GM12878 (cell line): Measurements from ENCODE around the gene SRGAP2C. TPM values are rescaled to one million over a fixed set of nuclear protein-coding genes. Genes with fewer than 3 reads are reported as not detected.

Experiments used
- ATAC-seq: fragments of 200-7000 bp; cut with Tn5 transposase; 3 replicates; pipeline ENCODE4 v1.9.1; 2020; ENCODE audit warnings: mild to moderate bottlenecking, moderate library complexity
- BruUV-seq: library from RNA; stranded (reverse); fragments of 400-500 nt; replicated peaks from 2 replicates; lab custom pipeline; 2021; lab: Mats Ljungman, UMichigan
- CTCF ChIA-PET: fragments of 300-600 bp; sonication (Branson Sonifier 250); formaldehyde crosslinking; extraction: SDS; loops from one replicate; lab custom pipeline; 2021; ENCODE audit warnings: inconsistent platforms; lab: Yijun Ruan, JAX
- POLR2A ChIA-PET: fragments of 350-600 bp; formaldehyde crosslinking; extraction: SDS; loops from one replicate; lab custom pipeline; 2021; ENCODE audit warnings: inconsistent platforms; lab: Charles Lee
- RAD21 ChIA-PET: fragments of 300-600 bp; sonication (Branson Sonifier 250); formaldehyde crosslinking; loops from one replicate; lab custom pipeline; 2023; ENCODE audit warnings: antibody characterized with exemption; ENCODE audit not compliant: unreplicated experiment; lab: Charles Lee
- SMC1A ChIA-PET: fragments of 300-600 bp; sonication (Branson Sonifier 250); formaldehyde crosslinking; loops from one replicate; lab custom pipeline; 2023; ENCODE audit not compliant: unreplicated experiment, uncharacterized antibody; lab: Charles Lee
- DNase-seq: peaks from one replicate; pipeline ENCODE4 v3.0.0-alpha.2; 2011; ENCODE audit warnings: low read depth, low spot score
- FAIRE-seq: peaks from 3 replicates; lab custom pipeline; 2011; peaks lifted over from hg19 to GRCh38; lab: Jason Lieb, UNC
- H2AFZ ChIP-seq: 2 replicates; pipeline ENCODE4 v1.6.0; 2011; ENCODE audit warnings: low read depth, low read length, control low read depth; ENCODE audit not compliant: control insufficient read depth
- H3K27ac ChIP-seq: 2 replicates; pipeline ENCODE4 v1.5.1; 2011; ENCODE audit warnings: control low read depth; ENCODE audit not compliant: control insufficient read depth, insufficient read depth
- H3K27me3 ChIP-seq, 2 experiments: replicated peaks in 1 of 2; 2 replicates each; pipeline versions ENCODE4 v1.6.0 to v1.6.1; 2011; ENCODE audit warnings: low read length in 1 of 2; ENCODE audit not compliant: control insufficient read depth in 2 of 2, insufficient read depth in 2 of 2
- H3K36me3 ChIP-seq, 2 experiments: 2 replicates each; pipeline ENCODE4 v1.5.1; 2011; ENCODE audit warnings: low read length in 1 of 2; ENCODE audit not compliant: control insufficient read depth in 2 of 2, insufficient read depth in 2 of 2
- H3K4me1 ChIP-seq: 2 replicates; pipeline ENCODE4 v1.6.1; 2011; ENCODE audit warnings: mild to moderate bottlenecking, low read length, moderate library complexity, mixed read lengths; ENCODE audit not compliant: control insufficient read depth, insufficient read depth
- H3K4me2 ChIP-seq: 2 replicates; pipeline ENCODE4 v1.6.0; 2011; ENCODE audit warnings: control low read depth; ENCODE audit not compliant: control insufficient read depth, insufficient read depth
- H3K4me3 ChIP-seq: fragments of 200-600 bp; sonication (generic); 2 replicates; pipeline ENCODE4 v1.5.1; 2016
- H3K79me2 ChIP-seq: 2 replicates; pipeline ENCODE4 v1.6.0; 2011; ENCODE audit warnings: low read length; ENCODE audit not compliant: control insufficient read depth, insufficient read depth
- H3K9ac ChIP-seq: 2 replicates; pipeline ENCODE4 v1.8.0; 2011; ENCODE audit warnings: low read length, control low read depth, mixed read lengths; ENCODE audit not compliant: control insufficient read depth, insufficient read depth
- H3K9me3 ChIP-seq: replicated peaks from 3 replicates; pipeline ENCODE4 v1.5.1; 2011; ENCODE audit warnings: mild to moderate bottlenecking, low read length; ENCODE audit not compliant: control insufficient read depth, insufficient read depth
- H4K20me1 ChIP-seq: 2 replicates; pipeline ENCODE4 v1.6.0; 2011; ENCODE audit not compliant: control insufficient read depth, insufficient read depth
- CBX5 ChIP-seq: sonication (generic); IDR thresholded peaks from 2 replicates; pipeline ENCODE4 v1.6.1; 2016; ENCODE audit warnings: low read depth, moderate library complexity, mild to moderate bottlenecking, inconsistent platforms
- FOS ChIP-seq: IDR thresholded peaks from 3 replicates; pipeline ENCODE4 v1.6.1; 2011; ENCODE audit warnings: borderline replicate concordance; ENCODE audit not compliant: insufficient read length; ENCODE audit errors: extremely low read depth
- GATAD2B ChIP-seq: fragments of 450-650 bp; conservative IDR thresholded peaks from 2 replicates; pipeline ENCODE4 v1.6.1; 2017; ENCODE audit warnings: low read depth, mild to moderate bottlenecking, moderate library complexity
- KDM1A ChIP-seq: fragments of 200-600 bp; sonication (generic); IDR thresholded peaks from 2 replicates; pipeline ENCODE4 v1.6.1; 2016; ENCODE audit warnings: borderline replicate concordance
- NFXL1 ChIP-seq: fragments of 450-650 bp; IDR thresholded peaks from 2 replicates; pipeline ENCODE4 v1.6.1; 2017; ENCODE audit warnings: antibody characterized with exemption, mild to moderate bottlenecking, borderline replicate concordance
- NFYB ChIP-seq: IDR thresholded peaks from 2 replicates; pipeline ENCODE4 v1.6.1; 2011; ENCODE audit warnings: low read depth, mild to moderate bottlenecking, low read length, improper control_type of control experiment, moderate library complexity; ENCODE audit not compliant: insufficient read depth
- POLR2AphosphoS2 ChIP-seq: IDR thresholded peaks from 2 replicates; pipeline ENCODE4 v1.6.1; 2011; ENCODE audit warnings: low read depth, mild to moderate bottlenecking, low read length, improper control_type of control experiment, moderate library complexity
- POU2F2 ChIP-seq: IDR thresholded peaks from 3 replicates; pipeline ENCODE4 v1.6.1; 2011; ENCODE audit warnings: low read depth, mild to moderate bottlenecking, low read length, borderline replicate concordance
- RFX5 ChIP-seq: IDR thresholded peaks from 2 replicates; pipeline ENCODE4 v1.6.1; 2011; ENCODE audit warnings: low read depth, low read length, improper control_type of control experiment
- SIN3A ChIP-seq: IDR thresholded peaks from 2 replicates; pipeline ENCODE4 v1.6.1; 2012; ENCODE audit warnings: low read depth, low read length, improper control_type of control experiment
- WGBS: methylation state at CpG from one replicate; pipeline ENCODE4 v1.1.6; 2016; ENCODE audit warnings: low lambda C conversion rate; ENCODE audit not compliant: insufficient replicate concordance, insufficient coverage; ENCODE audit errors: missing lambda C conversion rate; 5-methylcytosine and 5-hydroxymethylcytosine counted together
- in situ Hi-C: fragments of 300-500 bp; cut with MboI; formaldehyde crosslinking; loops from 9 replicates; pipeline ENCODE4 v1.14.3; 2018; ENCODE audit warnings: mixed read lengths
- intact Hi-C: fragments of 100-400 bp; cut with micrococcal nuclease; formaldehyde crosslinking; loops from one replicate; pipeline ENCODE4 v1.14.2; 2022; ENCODE audit not compliant: unreplicated experiment
- polyA plus RNA-seq, 11 experiments: library from polyadenylated mRNA; depleted of rRNA in 4 of 11; unstranded in 6 of 11; stranded (reverse) in 5 of 11; fragments of >200 nt; fragmentation: Nextera tagmentation in 4 of 11; fragmentation: Illumina TruSeq in 1 of 11; extraction: Ambion mirVana in 4 of 11; extraction: Trizol in 1 of 11; gene quantifications; 1 replicate in 1 of 11; 2 replicates in 10 of 11; pipeline versions ENCODE4 v1.2.1 to v1.2.3, GENCODE V29; 2011 to 2016; ENCODE audit warnings: inconsistent platforms in 2 of 11, missing spikeins in 2 of 11, low read depth in 1 of 11
- total RNA-seq, 4 experiments: library from RNA; depleted of rRNA in 3 of 4; stranded (reverse); fragments of >200 nt in 3 of 4; fragmentation: Illumina TruSeq in 1 of 4; extraction: Trizol in 1 of 4; gene quantifications; 2 replicates each; pipeline versions ENCODE4 v1.2.1 to v1.2.3, GENCODE V29; 2013 to 2021
- TF ChIP-seq, protein P1 (sequence below): fragments of 450-650 bp; IDR thresholded peaks from 2 replicates; pipeline ENCODE4 v1.6.1; 2016; ENCODE audit warnings: mild to moderate bottlenecking
- TF ChIP-seq, protein P2 (sequence below): IDR thresholded peaks from 2 replicates; pipeline ENCODE4 v1.6.1; 2012; ENCODE audit warnings: low read depth, low read length, improper control_type of control experiment
- TF ChIP-seq, protein P3 (sequence below): fragments of 450-650 bp; IDR thresholded peaks from 2 replicates; pipeline ENCODE4 v1.6.1; 2018; ENCODE audit warnings: borderline replicate concordance, mild to moderate bottlenecking; ENCODE audit not compliant: partially characterized antibody
- TF ChIP-seq, protein P4 (sequence below): fragments of 450-650 bp; IDR thresholded peaks from 2 replicates; pipeline ENCODE4 v1.6.1; 2017; ENCODE audit warnings: antibody characterized with exemption, mild to moderate bottlenecking, moderate library complexity

The SRGAP2C gene
- total and polyA plus RNA-seq, 10 of the 15 experiments (the other 5 are each of a cell fraction or from before 2014, with no cell fraction given): 0.82 to 7.6 (median 2.3) TPM

DNA sequence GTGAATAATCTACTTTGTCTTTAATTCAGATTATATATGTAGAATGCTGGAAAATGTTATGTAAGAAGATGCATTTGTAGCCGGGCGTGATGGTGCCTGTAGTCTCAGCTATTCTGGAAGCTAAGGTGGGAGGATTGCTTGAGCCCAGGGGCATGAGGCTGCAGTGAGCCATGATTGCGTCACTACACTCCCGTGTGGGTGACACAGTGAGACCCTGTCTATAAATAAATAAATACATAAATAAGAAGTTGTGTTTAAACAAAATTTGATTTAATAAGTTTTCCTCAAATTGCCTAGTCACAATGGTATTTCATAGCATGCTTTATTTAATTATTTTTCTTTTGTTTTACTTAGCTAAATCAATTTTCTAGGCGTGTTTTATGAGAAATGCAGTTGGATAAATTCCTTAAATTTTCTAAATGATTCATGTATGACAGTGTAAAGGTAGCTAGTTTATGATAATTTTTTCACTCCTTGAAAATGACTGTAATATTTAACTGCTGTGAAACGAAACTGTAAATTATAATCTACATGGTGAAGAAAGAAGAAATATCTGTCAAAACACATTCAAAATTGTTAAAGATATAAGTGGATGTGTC is 232.6 kb downstream of the SRGAP2C start (continued):
- TF ChIP-seq POU2F2 (no peak), SIN3A (no peak)

DNA sequence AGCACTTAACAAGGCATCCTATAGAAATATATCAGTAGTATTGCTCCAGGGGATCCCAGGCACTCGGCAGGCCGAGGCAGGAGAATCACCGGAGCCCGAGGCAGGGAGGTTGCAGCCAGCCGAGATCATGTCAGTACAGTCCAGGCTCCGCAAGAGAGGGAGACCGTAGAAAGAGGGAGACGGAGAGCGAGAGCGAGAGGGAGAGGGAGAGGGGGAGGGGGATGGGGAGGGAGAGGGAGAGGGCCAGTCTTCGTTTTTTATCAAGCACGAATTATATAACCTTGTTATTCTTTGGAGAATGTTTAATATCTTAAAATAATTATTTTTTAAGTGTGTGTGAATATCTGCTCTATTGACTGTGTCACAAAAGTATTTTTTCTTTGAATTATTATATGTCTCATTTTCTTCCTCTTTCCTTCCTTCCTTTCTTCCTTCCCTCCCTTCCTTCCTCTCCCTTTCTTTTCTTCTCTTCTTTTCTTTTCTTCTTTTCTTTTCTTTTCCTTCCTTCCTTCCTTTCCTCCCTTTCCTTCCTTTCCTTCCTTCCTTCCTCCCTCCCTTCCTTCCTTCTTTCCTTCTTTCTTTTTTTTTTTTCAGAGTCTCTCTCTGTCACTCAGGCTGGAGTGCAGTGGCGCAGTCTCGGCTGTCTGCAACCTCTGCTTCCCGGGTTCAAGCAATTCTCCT is 233.7 kb downstream of the SRGAP2C start:
- Histone ChIP-seq H3K36me3 (no peaks in the 10 kb centered on the region), H3K4me2 (no peak overlapping the region), H4K20me1 (no peaks in the 10 kb centered on the region), H3K9me3 (no peaks in the 10 kb centered on the region), H3K27ac (no peak overlapping the region), H3K9ac (no peak overlapping the region), H3K27me3 (no peaks in the 10 kb centered on the region), H3K79me2 (no peaks in the 10 kb centered on the region), H3K4me1 (no peaks in the 10 kb centered on the region), H2AFZ (no peak overlapping the region), H3K4me3 (no peak overlapping the region)
- ChIA-PET CTCF (no interaction called here), RAD21 (no interaction called here), SMC1A (no interaction called here), POLR2A (no interaction called here)
- BruUV-seq: no TSS peak
- intact Hi-C loops (loop anchor here (10.0 kb wide), 1 partner anchor 46 kb away; no protein-coding TSS in a partner anchor), in situ Hi-C loops (no loop called here)
- 46% methylated on average over 9 of the region's 15 CpGs for WGBS
- ATAC-seq: no peak
- no peak for DNase-seq
- FAIRE-seq: no peak
- no peak for TF ChIP-seq NFXL1
- TF ChIP-seq, protein P1, sequence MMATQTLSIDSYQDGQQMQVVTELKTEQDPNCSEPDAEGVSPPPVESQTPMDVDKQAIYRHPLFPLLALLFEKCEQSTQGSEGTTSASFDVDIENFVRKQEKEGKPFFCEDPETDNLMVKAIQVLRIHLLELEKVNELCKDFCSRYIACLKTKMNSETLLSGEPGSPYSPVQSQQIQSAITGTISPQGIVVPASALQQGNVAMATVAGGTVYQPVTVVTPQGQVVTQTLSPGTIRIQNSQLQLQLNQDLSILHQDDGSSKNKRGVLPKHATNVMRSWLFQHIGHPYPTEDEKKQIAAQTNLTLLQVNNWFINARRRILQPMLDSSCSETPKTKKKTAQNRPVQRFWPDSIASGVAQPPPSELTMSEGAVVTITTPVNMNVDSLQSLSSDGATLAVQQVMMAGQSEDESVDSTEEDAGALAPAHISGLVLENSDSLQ: no peak
- TF ChIP-seq NFYB: no peak
- TF ChIP-seq, protein P2, sequence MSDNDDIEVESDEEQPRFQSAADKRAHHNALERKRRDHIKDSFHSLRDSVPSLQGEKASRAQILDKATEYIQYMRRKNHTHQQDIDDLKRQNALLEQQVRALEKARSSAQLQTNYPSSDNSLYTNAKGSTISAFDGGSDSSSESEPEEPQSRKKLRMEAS: no peak
- TF ChIP-seq FOS: no peak
- TF ChIP-seq CBX5: no peak
- no peak for TF ChIP-seq RFX5
- no peak for TF ChIP-seq POLR2AphosphoS2
- TF ChIP-seq, protein P3, sequence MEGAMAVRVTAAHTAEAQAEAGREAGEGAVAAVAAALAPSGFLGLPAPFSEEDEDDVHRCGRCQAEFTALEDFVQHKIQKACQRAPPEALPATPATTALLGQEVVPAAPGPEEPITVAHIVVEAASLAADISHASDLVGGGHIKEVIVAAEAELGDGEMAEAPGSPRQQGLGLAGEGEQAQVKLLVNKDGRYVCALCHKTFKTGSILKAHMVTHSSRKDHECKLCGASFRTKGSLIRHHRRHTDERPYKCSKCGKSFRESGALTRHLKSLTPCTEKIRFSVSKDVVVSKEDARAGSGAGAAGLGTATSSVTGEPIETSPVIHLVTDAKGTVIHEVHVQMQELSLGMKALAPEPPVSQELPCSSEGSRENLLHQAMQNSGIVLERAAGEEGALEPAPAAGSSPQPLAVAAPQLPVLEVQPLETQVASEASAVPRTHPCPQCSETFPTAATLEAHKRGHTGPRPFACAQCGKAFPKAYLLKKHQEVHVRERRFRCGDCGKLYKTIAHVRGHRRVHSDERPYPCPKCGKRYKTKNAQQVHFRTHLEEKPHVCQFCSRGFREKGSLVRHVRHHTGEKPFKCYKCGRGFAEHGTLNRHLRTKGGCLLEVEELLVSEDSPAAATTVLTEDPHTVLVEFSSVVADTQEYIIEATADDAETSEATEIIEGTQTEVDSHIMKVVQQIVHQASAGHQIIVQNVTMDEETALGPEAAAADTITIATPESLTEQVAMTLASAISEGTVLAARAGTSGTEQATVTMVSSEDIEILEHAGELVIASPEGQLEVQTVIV: no peak
- TF ChIP-seq, protein P4, sequence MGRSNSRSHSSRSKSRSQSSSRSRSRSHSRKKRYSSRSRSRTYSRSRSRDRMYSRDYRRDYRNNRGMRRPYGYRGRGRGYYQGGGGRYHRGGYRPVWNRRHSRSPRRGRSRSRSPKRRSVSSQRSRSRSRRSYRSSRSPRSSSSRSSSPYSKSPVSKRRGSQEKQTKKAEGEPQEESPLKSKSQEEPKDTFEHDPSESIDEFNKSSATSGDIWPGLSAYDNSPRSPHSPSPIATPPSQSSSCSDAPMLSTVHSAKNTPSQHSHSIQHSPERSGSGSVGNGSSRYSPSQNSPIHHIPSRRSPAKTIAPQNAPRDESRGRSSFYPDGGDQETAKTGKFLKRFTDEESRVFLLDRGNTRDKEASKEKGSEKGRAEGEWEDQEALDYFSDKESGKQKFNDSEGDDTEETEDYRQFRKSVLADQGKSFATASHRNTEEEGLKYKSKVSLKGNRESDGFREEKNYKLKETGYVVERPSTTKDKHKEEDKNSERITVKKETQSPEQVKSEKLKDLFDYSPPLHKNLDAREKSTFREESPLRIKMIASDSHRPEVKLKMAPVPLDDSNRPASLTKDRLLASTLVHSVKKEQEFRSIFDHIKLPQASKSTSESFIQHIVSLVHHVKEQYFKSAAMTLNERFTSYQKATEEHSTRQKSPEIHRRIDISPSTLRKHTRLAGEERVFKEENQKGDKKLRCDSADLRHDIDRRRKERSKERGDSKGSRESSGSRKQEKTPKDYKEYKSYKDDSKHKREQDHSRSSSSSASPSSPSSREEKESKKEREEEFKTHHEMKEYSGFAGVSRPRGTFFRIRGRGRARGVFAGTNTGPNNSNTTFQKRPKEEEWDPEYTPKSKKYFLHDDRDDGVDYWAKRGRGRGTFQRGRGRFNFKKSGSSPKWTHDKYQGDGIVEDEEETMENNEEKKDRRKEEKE: no peak
- no peak for TF ChIP-seq GATAD2B
- no peak for TF ChIP-seq KDM1A
